ENCODE measurements around the gene TNFRSF13B.

DNA sequence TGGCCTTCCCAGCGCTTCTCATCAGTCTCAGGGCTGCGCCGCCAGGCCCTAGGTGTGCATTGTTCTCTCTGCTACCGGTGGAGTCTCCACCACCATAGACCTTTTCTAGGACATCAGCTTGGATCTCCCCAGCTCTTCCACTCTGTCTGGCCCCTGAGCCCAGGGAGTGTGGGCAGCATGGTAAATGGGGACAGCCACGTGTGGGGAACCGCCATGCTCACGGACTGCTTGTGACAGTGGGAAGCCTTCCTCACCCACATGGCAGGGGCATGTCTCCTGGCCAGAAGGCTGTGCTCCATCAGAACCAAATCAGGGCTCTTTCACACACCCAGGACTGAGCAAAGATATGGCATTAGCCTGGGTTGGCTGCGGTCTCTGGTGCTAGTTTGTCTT lies 51.3 kb downstream of the TNFRSF13B start:
- TF ChIP-seq POLR2AphosphoS5 (IDR thresholded peaks at IDR 0.05; ENCODE audit: borderline replicate concordance, low read depth, low read length) (no peak), FOXP2 (optimal IDR thresholded peaks at IDR 0.05; ENCODE audit: control extremely low read depth, extremely low read length, insufficient read depth) (no peak)
